Pancreas (tissue), 10 donors: ENCODE results near the gene PDE6D. TPM values are rescaled to one million over a fixed set of nuclear protein-coding genes. Genes with fewer than 3 reads are reported as not detected.
"Not testable (repeated sequence)": the region's sequence is repeated elsewhere in the genome, so short reads cannot be mapped to it uniquely, and the experiment has no call there.

Source experiments
- ATAC-seq, 4 donors: fragments of 200-7000 bp; cut with Tn5 transposase; one replicate each; pipeline versions ENCODE4 v1.8.0 to v1.9.1; 2020; ENCODE audit warnings: mild to moderate bottlenecking in 4 of 4, moderate library complexity in 4 of 4
- DNase-seq, 6 donors: peaks; one replicate each; pipeline ENCODE4 v3.0.0-alpha.2; 2020
- FAIRE-seq: peaks from 2 replicates; lab custom pipeline; 2012; peaks lifted over from hg19 to GRCh38; lab: Jason Lieb, UNC
- H3K27ac ChIP-seq, 4 donors: fragments of 200-600 bp; sonication (generic); 1 replicate in 3 of 4; 2 replicates in 1 of 4; pipeline versions ENCODE4 v1.5.0 to v1.8.0; 2020
- H3K27me3 ChIP-seq, 4 donors: fragments of 200-600 bp; one replicate each; pipeline ENCODE4 v1.8.0; 2021
- H3K36me3 ChIP-seq, 3 donors: fragments of 200-600 bp; sonication (generic) in 1 of 3; one replicate each; pipeline versions ENCODE4 v1.5.0 to v1.8.0; 2020 to 2021
- H3K4me1 ChIP-seq, 3 donors: fragments of 200-600 bp; one replicate each; pipeline ENCODE4 v1.8.0; 2021
- H3K4me3 ChIP-seq, 4 donors: fragments of 200-600 bp; sonication (generic) in 2 of 4; one replicate each; pipeline versions ENCODE4 v1.5.0 to v1.8.0; 2020 to 2021
- H3K9me3 ChIP-seq, 4 donors: fragments of 200-600 bp; one replicate each; pipeline ENCODE4 v1.8.0; 2021
- CTCF ChIP-seq, 4 donors: fragments of 200-600 bp; sonication (generic) in 3 of 4; IDR thresholded peaks; one replicate each; pipeline versions ENCODE4 v1.5.0 to v1.8.0; 2021; ENCODE audit warnings: antibody characterized with exemption in 4 of 4
- WGBS, 2 donors: extraction: QIAGEN DNeasy Blood & Tissue Kit; methylation state at CpG; one replicate each; pipeline ENCODE4 v1.1.7; 2013; 5-methylcytosine and 5-hydroxymethylcytosine counted together
- intact Hi-C, 3 donors: fragments of 100-400 bp; cut with DNase I; formaldehyde crosslinking; loops; one replicate each; pipeline versions ENCODE4 v1.11.1 to v1.14.2; 2022
- polyA plus RNA-seq, 2 donors: library from polyadenylated mRNA; stranded (reverse); fragments of 200-250 nt; gene quantifications; one replicate each; pipeline ENCODE4 v1.2.3, GENCODE V29; 2013
- total RNA-seq, 6 donors: library from RNA; stranded (reverse); fragmentation: NEBNext Ultra II Directional in 4 of 6; extraction: Animal tissue kit (Norgen Biotek cat#: 25700) in 4 of 6; gene quantifications; one replicate each; pipeline versions ENCODE4 v1.2.1 to v1.2.4, GENCODE V29; 2021 to 2023
- donor health status: healthy with polysubstance abuse.
- donor health status: DM: no; HTN: no; CAD: no; lungs with moderate emphysema.
- donor health status: DM: no; HTN: no; CAD: no.
- donor health status: control.
- donor health status: control.
- donor health status: Bipolar disorder and iron deficiency.
- donor health status: DM: yes; HTN: yes; CAD: no.
- donor health status: DM: no; HTN: no; CAD: no.
- donor health status: DM: no; HTN: no; CAD: no.
- donor health status: DM: yes; HTN: yes; CAD: no.

PDE6D gene
- total and polyA plus RNA-seq, 8 donors = 5.6 to 14.0 (median 7.6) TPM

- no peaks in the 10 kb centered on the region for H3K9me3 ChIP-seq
- peak overlapping the region in 1 of 4 donors; percentile 47 for H3K27ac ChIP-seq
- peaks cover 0 to 14% (median 10%) of the 10 kb centered on the region in 3 donors for H3K4me1 ChIP-seq
- peak; percentile 84 to 87 (median 84) for TF ChIP-seq CTCF (IDR thresholded peaks at IDR 0.05)
- H3K36me3 ChIP-seq = peaks cover 6 to 17% (median 10%) of the 10 kb centered on the region in 3 donors
- FAIRE-seq (no peak), DNase-seq (peak; percentile 49 to 91 (median 80)), ATAC-seq (peak; percentile 17 to 35 (median 34))
- WGBS, 2 donors = 60 to 62% methylated on average over 17 of the region's 17 CpGs
- H3K27me3 ChIP-seq = no peaks in the 10 kb centered on the region
- H3K4me3 ChIP-seq = no peak overlapping the region
- intact Hi-C loops = loop anchor here in 2 of 3 donors (2.0 kb wide), 2 partner anchors 36 to 38 kb away; no protein-coding TSS in a partner anchor
Measured at GRCh38 chr2:231714639-231715498, 66.2 kb downstream of the PDE6D start.

- Histone ChIP-seq H3K27ac (peak overlapping the region in 2 of 4 donors; percentile 13 to 47), H3K27me3 (no peaks in the 10 kb centered on the region), H3K4me3 (no peak overlapping the region), H3K9me3 (no peaks in the 10 kb centered on the region), H3K4me1 (peaks cover 0 to 14% (median 10%) of the 10 kb centered on the region in 3 donors), H3K36me3 (peaks cover 6 to 17% (median 10%) of the 10 kb centered on the region in 3 donors)
- FAIRE-seq (no peak), ATAC-seq (peak; percentile 28 to 65 (median 56)), DNase-seq (peak; percentile 85 to 96 (median 94))
- intact Hi-C loops = loop anchor here in 2 of 3 donors (2.0 kb wide), 2 partner anchors 35 to 37 kb away; no protein-coding TSS in a partner anchor
- 16 to 21% methylated on average over 15 of the region's 15 CpGs for WGBS, 2 donors
- peak; percentile 89 to 94 (median 89) for TF ChIP-seq CTCF (IDR thresholded peaks at IDR 0.05)
Measured at GRCh38 chr2:231713730-231714638, 67.1 kb downstream of the PDE6D start.

GRCh38 chr2:231713406-231713729, 67.7 kb downstream of the PDE6D start:
- Histone ChIP-seq H3K4me1 (peaks cover 0 to 14% (median 10%) of the 10 kb centered on the region in 3 donors), H3K36me3 (peaks cover 6 to 17% (median 10%) of the 10 kb centered on the region in 3 donors), H3K27ac (peak overlapping the region in 2 of 4 donors; percentile 13 to 47)
- H3K4me3 ChIP-seq, H3K9me3 ChIP-seq, ATAC-seq, intact Hi-C loops, H3K27me3 ChIP-seq, FAIRE-seq, DNase-seq: not testable (repeated sequence)

- H3K4me3 ChIP-seq = peak overlapping the region in 1 of 4 donors; percentile 88
- intact Hi-C loops, H3K9me3 ChIP-seq, FAIRE-seq, ATAC-seq, H3K27me3 ChIP-seq: not testable (repeated sequence)
- H3K27ac ChIP-seq = peak overlapping the region in 1 of 4 donors; percentile 96
- peaks cover 0 to 14% (median 10%) of the 10 kb centered on the region in 3 donors for H3K4me1 ChIP-seq
- DNase-seq = peak in 1 of 6 donors; percentile 69
- 66 to 76% methylated on average over 18 of the region's 18 CpGs for WGBS, 2 donors
- H3K36me3 ChIP-seq = peaks cover 6 to 17% (median 10%) of the 10 kb centered on the region in 3 donors
Measured at GRCh38 chr2:231712451-231713021, 68.5 kb downstream of the PDE6D start.

- peaks cover 6 to 17% (median 10%) of the 10 kb centered on the region in 3 donors for H3K36me3 ChIP-seq
- WGBS, 2 donors = 25 to 30% methylated on average over 9 of the region's 9 CpGs
- TF ChIP-seq CTCF (IDR thresholded peaks at IDR 0.05) = no peak
- FAIRE-seq = no peak
- H3K4me1 ChIP-seq = peaks cover 0 to 14% (median 10%) of the 10 kb centered on the region in 3 donors
- H3K27me3 ChIP-seq = no peaks in the 10 kb centered on the region
- H3K9me3 ChIP-seq = no peaks in the 10 kb centered on the region
- peak overlapping the region in 3 of 4 donors; percentile 88 to 100 (median 100) for H3K4me3 ChIP-seq
- H3K27ac ChIP-seq = peak overlapping the region in 2 of 4 donors; percentile 96 to 100
- ATAC-seq = no peak
- DNase-seq = peak in 1 of 6 donors; percentile 52
- intact Hi-C loops = no loop called here
Measured at GRCh38 chr2:231711677-231712450, 69.2 kb downstream of the PDE6D start.
